ENCODE data around the gene DEAF1.

- TF ChIP-seq ZNF77 (CRISPR knock-in tag; IDR thresholded peaks at IDR 0.05) (no peak), ZNF239 (CRISPR knock-in tag; IDR thresholded peaks at IDR 0.05) (no peak), CHD2 (IDR thresholded peaks at IDR 0.05; ENCODE audit: low read depth, low read length) (no peak), POLR2A (conservative IDR thresholded peaks at IDR 0.05) (no peak), ZNF384 (IDR thresholded peaks at IDR 0.05; ENCODE audit: low read depth, low read length) (no peak), USF2 (CRISPR knock-in tag; IDR thresholded peaks at IDR 0.05) (no peak)
Measured at GRCh38 chr11:680476-680875, 14.5 kb downstream of the DEAF1 start.
